Measurements from ENCODE around the gene MSH2.
"Not testable (repeated sequence)": the region's sequence is repeated elsewhere in the genome, so short reads cannot be mapped to it uniquely, and the experiment has no call there.

The MSH2 gene

DNA sequence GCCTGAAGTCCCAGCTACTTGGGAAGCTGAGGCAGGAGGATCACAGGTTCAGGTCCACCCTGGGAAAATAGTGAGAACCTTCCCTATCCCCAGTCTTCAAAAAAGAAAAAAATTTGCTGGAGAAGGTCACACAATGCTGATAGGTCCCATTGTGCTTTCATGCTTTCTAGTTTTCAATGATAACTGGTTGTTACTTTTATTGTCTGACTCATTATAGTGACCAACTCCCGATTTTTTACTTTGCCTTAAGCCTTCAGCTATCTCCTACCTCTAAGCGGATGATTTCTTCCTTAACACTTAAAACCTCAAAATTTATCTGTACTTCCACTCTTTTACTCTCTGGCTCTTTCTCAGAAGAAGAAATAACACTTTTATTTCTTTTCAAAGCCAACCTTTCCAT, 17.3 kb downstream of the MSH2 start:
- no peaks in the 10 kb centered on the region for H3K4me1 Mint-ChIP-seq
- H3K27ac Mint-ChIP-seq: no peak overlapping the region
- peaks cover 75% of the 10 kb centered on the region for H3K36me3 Mint-ChIP-seq (ENCODE audit: low read depth)
- DNase-seq: no peak
- H3K27me3 Mint-ChIP-seq (ENCODE audit: low read depth, poor library complexity): no peaks in the 10 kb centered on the region
- TF ChIP-seq, protein P1, sequence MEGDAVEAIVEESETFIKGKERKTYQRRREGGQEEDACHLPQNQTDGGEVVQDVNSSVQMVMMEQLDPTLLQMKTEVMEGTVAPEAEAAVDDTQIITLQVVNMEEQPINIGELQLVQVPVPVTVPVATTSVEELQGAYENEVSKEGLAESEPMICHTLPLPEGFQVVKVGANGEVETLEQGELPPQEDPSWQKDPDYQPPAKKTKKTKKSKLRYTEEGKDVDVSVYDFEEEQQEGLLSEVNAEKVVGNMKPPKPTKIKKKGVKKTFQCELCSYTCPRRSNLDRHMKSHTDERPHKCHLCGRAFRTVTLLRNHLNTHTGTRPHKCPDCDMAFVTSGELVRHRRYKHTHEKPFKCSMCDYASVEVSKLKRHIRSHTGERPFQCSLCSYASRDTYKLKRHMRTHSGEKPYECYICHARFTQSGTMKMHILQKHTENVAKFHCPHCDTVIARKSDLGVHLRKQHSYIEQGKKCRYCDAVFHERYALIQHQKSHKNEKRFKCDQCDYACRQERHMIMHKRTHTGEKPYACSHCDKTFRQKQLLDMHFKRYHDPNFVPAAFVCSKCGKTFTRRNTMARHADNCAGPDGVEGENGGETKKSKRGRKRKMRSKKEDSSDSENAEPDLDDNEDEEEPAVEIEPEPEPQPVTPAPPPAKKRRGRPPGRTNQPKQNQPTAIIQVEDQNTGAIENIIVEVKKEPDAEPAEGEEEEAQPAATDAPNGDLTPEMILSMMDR (IDR thresholded peaks at IDR 0.05): no peak
- H3K4me3 Mint-ChIP-seq: no peak overlapping the region
- H3K9me3 Mint-ChIP-seq: no peaks in the 10 kb centered on the region

DNA sequence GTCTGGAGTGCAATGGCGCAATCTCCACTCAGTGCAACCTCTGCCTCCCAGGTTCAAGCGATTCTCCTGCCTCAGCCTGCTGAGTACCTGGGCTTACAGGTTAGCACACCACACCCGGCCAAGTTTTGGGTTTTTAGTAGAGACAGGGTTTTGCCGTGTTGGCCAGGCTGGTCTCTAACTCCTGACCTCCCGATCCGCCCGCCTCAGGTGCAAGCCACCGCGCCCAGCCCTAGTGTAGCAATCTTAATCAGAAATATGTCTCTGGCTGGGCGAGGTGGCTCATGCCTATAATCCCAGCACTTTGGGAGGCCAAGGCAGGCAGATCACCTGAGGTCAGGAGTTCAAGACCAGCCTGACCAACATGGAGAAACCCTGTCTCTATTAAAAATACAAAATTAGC, 17.7 kb downstream of the MSH2 start:
- not testable (repeated sequence) for DNase-seq; H3K27me3 Mint-ChIP-seq (ENCODE audit: low read depth, poor library complexity); H3K9me3 Mint-ChIP-seq; H3K4me1 Mint-ChIP-seq; H3K4me3 Mint-ChIP-seq; H3K27ac Mint-ChIP-seq
- peaks cover 76% of the 10 kb centered on the region for H3K36me3 Mint-ChIP-seq (ENCODE audit: low read depth)

DNA sequence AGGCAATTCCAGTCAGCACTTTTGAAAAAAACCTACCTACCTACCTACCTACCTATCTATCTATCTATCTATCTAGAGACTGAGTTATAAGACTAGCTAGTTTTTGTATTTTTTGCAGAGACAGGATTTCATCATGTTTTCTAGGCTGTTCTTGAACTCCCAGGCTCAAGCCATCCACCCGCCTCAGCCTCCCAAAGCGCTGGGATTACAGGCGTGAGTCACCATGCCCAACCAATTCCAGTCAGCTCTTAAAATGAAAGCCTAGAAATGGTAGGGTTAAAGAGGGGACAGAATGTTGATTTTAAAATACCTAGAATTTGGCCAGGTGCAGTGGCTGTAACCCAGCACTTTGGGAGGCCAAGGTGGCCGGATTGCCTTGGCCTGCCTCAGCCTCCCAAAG, 19.1 kb downstream of the MSH2 start:
- no peak overlapping the region for H3K4me3 Mint-ChIP-seq
- H3K36me3 Mint-ChIP-seq (ENCODE audit: low read depth): peaks cover 78% of the 10 kb centered on the region
- H3K9me3 Mint-ChIP-seq: peaks cover 3% of the 10 kb centered on the region
- no peak overlapping the region for H3K27ac Mint-ChIP-seq
- no peaks in the 10 kb centered on the region for H3K27me3 Mint-ChIP-seq (ENCODE audit: low read depth, poor library complexity)
- no peaks in the 10 kb centered on the region for H3K4me1 Mint-ChIP-seq
- no peak for DNase-seq
- TF ChIP-seq, protein P1 (IDR thresholded peaks at IDR 0.05): no peak

DNA sequence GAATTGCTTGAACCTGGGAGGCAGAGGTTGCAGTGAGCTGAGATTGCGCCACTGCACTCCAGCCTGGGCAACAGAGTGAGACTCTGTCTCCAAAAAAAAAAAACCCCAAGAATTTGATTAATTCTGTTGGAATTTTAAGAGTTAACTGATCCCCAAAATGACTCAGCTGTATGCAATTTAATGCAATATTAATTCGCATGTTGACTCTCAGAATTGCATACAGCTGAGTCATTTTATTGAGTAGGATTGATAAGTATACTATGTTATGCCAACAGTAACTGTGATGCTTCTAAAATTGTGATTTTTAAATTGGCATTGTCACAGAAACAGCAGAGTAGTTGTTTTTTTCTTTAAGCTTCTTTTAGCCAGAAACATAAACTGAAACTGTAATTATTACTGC, 19.6 kb downstream of the MSH2 start:
- Mint-ChIP-seq H3K27ac (no peak overlapping the region), H3K4me1 (no peaks in the 10 kb centered on the region), H3K4me3 (no peak overlapping the region), H3K36me3 (ENCODE audit: low read depth) (peaks cover 82% of the 10 kb centered on the region), H3K9me3 (peaks cover 3% of the 10 kb centered on the region), H3K27me3 (ENCODE audit: low read depth, poor library complexity) (no peaks in the 10 kb centered on the region)
- TF ChIP-seq, protein P1 (IDR thresholded peaks at IDR 0.05): no peak
- DNase-seq: no peak

DNA sequence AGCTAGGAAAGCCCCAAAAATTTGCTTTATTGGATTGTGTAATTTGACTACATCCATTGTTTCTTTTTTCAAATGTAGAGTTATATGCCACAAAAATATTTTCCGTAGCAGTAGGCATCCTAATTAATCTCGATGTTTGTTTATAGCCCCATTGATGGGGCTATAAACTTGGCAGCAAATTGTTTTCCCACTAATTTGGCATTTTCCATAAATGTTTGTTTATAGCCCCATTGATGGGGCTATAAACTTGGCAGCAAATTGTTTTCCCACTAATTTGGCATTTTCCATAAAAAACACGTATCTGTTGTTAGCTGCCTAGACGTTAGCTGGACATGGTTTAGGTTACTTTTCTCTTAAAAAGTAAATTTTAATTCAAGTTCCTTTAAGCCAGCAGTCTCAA, 23.8 kb downstream of the MSH2 start:
- TF ChIP-seq, protein P1 (IDR thresholded peaks at IDR 0.05): no peak
- no peak overlapping the region for H3K4me3 Mint-ChIP-seq
- DNase-seq: no peak
- no peaks in the 10 kb centered on the region for H3K27me3 Mint-ChIP-seq (ENCODE audit: low read depth, poor library complexity)
- H3K27ac Mint-ChIP-seq: no peak overlapping the region
- H3K36me3 Mint-ChIP-seq (ENCODE audit: low read depth): peaks cover 95% of the 10 kb centered on the region
- peaks cover 19% of the 10 kb centered on the region for H3K9me3 Mint-ChIP-seq
- no peaks in the 10 kb centered on the region for H3K4me1 Mint-ChIP-seq

DNA sequence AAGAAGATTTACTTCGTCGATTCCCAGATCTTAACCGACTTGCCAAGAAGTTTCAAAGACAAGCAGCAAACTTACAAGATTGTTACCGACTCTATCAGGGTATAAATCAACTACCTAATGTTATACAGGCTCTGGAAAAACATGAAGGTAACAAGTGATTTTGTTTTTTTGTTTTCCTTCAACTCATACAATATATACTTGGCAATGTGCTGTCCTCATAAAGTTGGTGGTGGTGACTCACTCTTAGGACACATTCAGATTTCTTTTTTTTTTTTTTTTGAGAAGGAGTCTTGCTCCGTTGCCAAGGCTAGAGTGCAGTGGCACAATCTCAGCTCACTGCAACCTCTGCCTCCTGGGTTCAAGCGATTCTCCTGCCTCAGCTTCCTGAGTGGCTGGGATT, 26.8 kb downstream of the MSH2 start:
- peaks cover 88% of the 10 kb centered on the region for H3K36me3 Mint-ChIP-seq (ENCODE audit: low read depth)
- TF ChIP-seq, protein P1 (IDR thresholded peaks at IDR 0.05): no peak
- peaks cover 2% of the 10 kb centered on the region for H3K27me3 Mint-ChIP-seq (ENCODE audit: low read depth, poor library complexity)
- H3K4me3 Mint-ChIP-seq: no peak overlapping the region
- H3K27ac Mint-ChIP-seq: no peak overlapping the region
- peaks cover 38% of the 10 kb centered on the region for H3K9me3 Mint-ChIP-seq
- H3K4me1 Mint-ChIP-seq: no peaks in the 10 kb centered on the region
- no peak for DNase-seq

DNA sequence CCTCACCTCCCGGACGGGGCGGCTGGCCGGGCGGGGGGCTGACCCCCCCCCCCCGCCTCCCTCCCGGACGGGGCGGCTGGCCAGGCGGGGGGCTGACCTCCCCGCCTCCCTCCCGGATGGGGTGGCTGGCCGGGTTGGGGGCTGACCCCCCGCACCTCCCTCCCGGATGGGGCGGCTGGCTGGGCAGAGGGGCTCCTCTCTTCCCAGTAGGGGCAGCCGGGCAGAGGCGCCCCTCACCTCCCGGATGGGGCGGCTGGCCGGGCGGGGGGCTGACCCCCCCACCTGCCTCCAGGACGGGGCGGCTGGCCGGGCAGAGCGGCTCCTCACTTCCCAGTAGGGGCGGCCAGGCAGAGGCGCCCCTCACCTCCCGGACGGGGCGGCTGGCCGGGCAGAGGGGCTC, 30.1 kb downstream of the MSH2 start:
- not testable (repeated sequence) for H3K27ac Mint-ChIP-seq; H3K4me3 Mint-ChIP-seq; DNase-seq; H3K4me1 Mint-ChIP-seq; H3K27me3 Mint-ChIP-seq (ENCODE audit: low read depth, poor library complexity)
- Mint-ChIP-seq H3K9me3 (peaks cover 48% of the 10 kb centered on the region), H3K36me3 (ENCODE audit: low read depth) (peaks cover 78% of the 10 kb centered on the region)

DNA sequence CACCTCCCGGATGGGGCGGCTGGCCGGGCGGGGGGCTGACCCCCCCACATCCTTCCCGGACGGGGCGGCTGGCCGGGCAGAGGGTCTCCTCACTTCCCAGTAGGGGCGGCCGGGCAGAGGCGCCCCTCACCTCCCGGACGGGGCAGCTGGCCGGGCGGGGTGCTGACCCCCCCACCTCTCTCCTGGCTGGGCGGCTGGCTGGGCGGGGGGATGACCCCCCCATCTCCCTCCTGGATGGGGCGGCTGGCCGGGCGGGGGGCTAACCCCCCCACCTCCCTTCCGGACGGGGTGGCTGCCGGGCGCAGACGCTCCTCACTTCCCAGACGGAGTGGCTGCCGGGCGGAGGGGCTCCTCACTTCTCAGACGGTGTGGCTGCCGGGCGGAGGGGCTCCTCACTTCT, 30.5 kb downstream of the MSH2 start:
- H3K4me1 Mint-ChIP-seq; H3K27me3 Mint-ChIP-seq (ENCODE audit: low read depth, poor library complexity); H3K4me3 Mint-ChIP-seq; H3K27ac Mint-ChIP-seq; DNase-seq: not testable (repeated sequence)
- Mint-ChIP-seq H3K36me3 (ENCODE audit: low read depth) (peaks cover 77% of the 10 kb centered on the region), H3K9me3 (peaks cover 48% of the 10 kb centered on the region)
